HEK293T (cell line): ENCODE results near the gene RAP1GDS1.
"Not testable (repeated sequence)": the region's sequence is repeated elsewhere in the genome, so short reads cannot be mapped to it uniquely, and the experiment has no call there.

Source experiments
- BHLHE40 ChIP-seq: fragments of 450-650 bp; IDR thresholded peaks from 2 replicates; pipeline ENCODE4 v1.6.1; 2016; ENCODE audit warnings: mild to moderate bottlenecking, moderate library complexity, borderline replicate concordance
- ELF4 ChIP-seq: fragments of 450-650 bp; IDR thresholded peaks from 2 replicates; pipeline ENCODE4 v1.6.1; 2017; ENCODE audit warnings: antibody characterized with exemption
- SUZ12 ChIP-seq: fragments of 450-650 bp; IDR thresholded peaks from 2 replicates; pipeline ENCODE4 v1.6.1; 2016; ENCODE audit warnings: mild to moderate bottlenecking
- TARDBP ChIP-seq: fragments of 450-650 bp; IDR thresholded peaks from 2 replicates; pipeline ENCODE4 v1.6.1; 2016

DNA sequence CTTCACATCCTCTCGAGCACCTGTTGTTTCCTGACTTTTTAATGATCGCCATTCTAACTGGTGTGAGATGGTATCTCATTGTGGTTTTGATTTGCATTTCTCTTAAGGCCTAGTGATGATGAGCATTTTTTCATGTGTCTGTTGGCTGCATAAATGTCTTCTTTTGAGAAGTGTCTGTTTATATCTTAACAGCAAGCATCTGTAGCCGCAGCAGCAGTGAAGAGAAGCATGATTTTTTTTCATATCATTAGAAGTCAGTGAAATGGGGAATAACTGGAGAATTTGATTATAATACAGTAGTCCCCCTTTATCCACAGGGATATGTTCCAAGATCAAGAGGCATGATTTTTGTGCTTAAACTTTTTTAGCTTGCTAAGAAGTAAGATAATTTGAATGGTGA lies 27.5 kb downstream of the RAP1GDS1 start:
- TF ChIP-seq TARDBP, ELF4, SUZ12, BHLHE40: not testable (repeated sequence)
